H1 (cell line): Measurements from ENCODE around the gene CC2D2A. TPM values are rescaled to one million over a fixed set of nuclear protein-coding genes. Genes with fewer than 3 reads are reported as not detected.

Source experiments
- CTCF ChIA-PET: fragments of 300-600 bp; sonication (Branson Sonifier 250); formaldehyde crosslinking; loops from one replicate; lab custom pipeline; 2021; ENCODE audit not compliant: partially characterized antibody; lab: Charles Lee
- POLR2A ChIA-PET: fragments of 300-600 bp; sonication (Branson Sonifier 250); formaldehyde crosslinking; loops from one replicate; lab custom pipeline; 2021; ENCODE audit warnings: inconsistent platforms; ENCODE audit not compliant: partially characterized antibody; lab: Charles Lee
- DNase-seq, 2 experiments: peaks; one replicate each; pipeline versions ENCODE4 v3.0.0 to v3.0.0-alpha.2; 2010 to 2022; ENCODE audit warnings: low spot score in 2 of 2, low read depth in 1 of 2, mixed read lengths in 1 of 2
- FAIRE-seq: peaks from 2 replicates; lab custom pipeline; 2011; peaks lifted over from hg19 to GRCh38; lab: Jason Lieb, UNC
- H2AFZ ChIP-seq: 2 replicates; pipeline ENCODE4 v1.8.1; 2012; ENCODE audit warnings: low read length, inconsistent platforms
- H2AK5ac ChIP-seq: 2 replicates; pipeline ENCODE4 v1.6.1; 2013; ENCODE audit warnings: low read depth, low read length
- H2BK120ac ChIP-seq: replicated peaks from 2 replicates; pipeline ENCODE3; 2013; ENCODE audit warnings: low read depth, low read length, inconsistent platforms
- H2BK12ac ChIP-seq: 2 replicates; pipeline ENCODE4 v1.6.1; 2013; ENCODE audit warnings: low read depth, low read length
- H2BK15ac ChIP-seq: 2 replicates; pipeline ENCODE4 v1.6.1; 2013; ENCODE audit warnings: low read length
- H2BK20ac ChIP-seq: 2 replicates; pipeline ENCODE4 v1.6.1; 2013; ENCODE audit warnings: low read length
- H2BK5ac ChIP-seq: 2 replicates; pipeline ENCODE4 v1.6.1; 2013; ENCODE audit warnings: low read depth, low read length
- H3K14ac ChIP-seq: 2 replicates; pipeline ENCODE4 v1.6.1; 2013; ENCODE audit warnings: inconsistent platforms; ENCODE audit not compliant: insufficient read length
- H3K18ac ChIP-seq: 2 replicates; pipeline ENCODE4 v1.6.1; 2013; ENCODE audit warnings: low read length; ENCODE audit errors: extremely low read depth
- H3K23ac ChIP-seq: 2 replicates; pipeline ENCODE4 v1.6.1; 2013; ENCODE audit warnings: inconsistent platforms; ENCODE audit not compliant: insufficient read length
- H3K23me2 ChIP-seq: 2 replicates; pipeline ENCODE4 v1.6.1; 2013; ENCODE audit warnings: low read depth, low read length
- H3K27ac ChIP-seq: 2 replicates; pipeline ENCODE4 v1.6.1; 2011; ENCODE audit warnings: low read depth, low read length, inconsistent platforms
- H3K27me3 ChIP-seq, 4 experiments: replicated peaks in 1 of 4; 1 replicate in 1 of 4; 2 replicates in 3 of 4; pipeline versions ENCODE4 v1.6.1 to v1.8.1; 2011 to 2013; ENCODE audit warnings: low read length in 3 of 4, mild to moderate bottlenecking in 3 of 4, inconsistent platforms in 2 of 4, mixed read lengths in 2 of 4, moderate library complexity in 1 of 4; ENCODE audit not compliant: control insufficient read depth in 3 of 4, insufficient read depth in 3 of 4; ENCODE audit errors: extremely low read depth in 1 of 4
- H3K36me3 ChIP-seq, 4 experiments: 2 replicates each; pipeline versions ENCODE4 v1.6.1 to v1.8.1; 2011 to 2013; ENCODE audit warnings: mild to moderate bottlenecking in 4 of 4, low read length in 3 of 4, moderate library complexity in 2 of 4, control low read depth in 1 of 4, inconsistent platforms in 1 of 4; ENCODE audit not compliant: insufficient read depth in 4 of 4, control insufficient read depth in 2 of 4
- H3K4ac ChIP-seq: replicated peaks from 2 replicates; pipeline ENCODE3; 2013; ENCODE audit warnings: low read length, low read depth, mixed read lengths, inconsistent platforms; ENCODE audit not compliant: insufficient read length
- H3K4me1 ChIP-seq, 4 experiments: replicated peaks in 1 of 4; 1 replicate in 1 of 4; 2 replicates in 3 of 4; pipeline versions ENCODE4 v1.6.1 to v1.8.1; 2011 to 2013; ENCODE audit warnings: low read length in 3 of 4, inconsistent platforms in 2 of 4, mixed read lengths in 1 of 4; ENCODE audit not compliant: insufficient read depth in 4 of 4, control insufficient read depth in 3 of 4
- H3K4me2 ChIP-seq, 2 experiments: 2 replicates each; pipeline versions ENCODE4 v1.6.1 to v1.8.1; 2011 to 2013; ENCODE audit warnings: low read depth in 2 of 2, low read length in 2 of 2, control low read depth in 1 of 2, inconsistent platforms in 1 of 2, mild to moderate bottlenecking in 1 of 2; ENCODE audit not compliant: insufficient read depth in 1 of 2
- H3K4me3 ChIP-seq, 4 experiments: fragments of 200-600, 300-600 bp in 1 of 4; sonication (generic), shearing (Covaris generic), sonication (Bioruptor Twin) in 1 of 4; 2 replicates each; pipeline versions ENCODE4 v1.5.1 to v1.8.1; 2011 to 2016; ENCODE audit warnings: low read length in 4 of 4, low read depth in 3 of 4, control low read depth in 2 of 4, inconsistent platforms in 2 of 4, mild to moderate bottlenecking in 2 of 4, mixed read lengths in 1 of 4, moderate library complexity in 1 of 4; ENCODE audit not compliant: insufficient read depth in 2 of 4; ENCODE audit errors: extremely low read depth in 1 of 4
- H3K56ac ChIP-seq: replicated peaks from 2 replicates; pipeline ENCODE3; 2013; ENCODE audit warnings: low read depth, mild to moderate bottlenecking, mixed read lengths, low read length, inconsistent platforms; ENCODE audit not compliant: insufficient read length
- H3K79me1 ChIP-seq: 2 replicates; pipeline ENCODE4 v1.6.1; 2013; ENCODE audit warnings: low read depth, low read length, control low read depth
- H3K79me2 ChIP-seq, 2 experiments: 2 replicates each; pipeline versions ENCODE4 v1.6.1 to v1.8.1; 2012 to 2013; ENCODE audit warnings: low read length in 2 of 2, mild to moderate bottlenecking in 2 of 2, inconsistent platforms in 1 of 2; ENCODE audit not compliant: insufficient read depth in 2 of 2, control insufficient read depth in 1 of 2
- H3K9ac ChIP-seq, 4 experiments: replicated peaks in 1 of 4; 1 replicate in 1 of 4; 2 replicates in 3 of 4; pipeline versions ENCODE4 v1.6.1 to v1.8.1; 2011 to 2013; ENCODE audit warnings: low read depth in 3 of 4, low read length in 3 of 4, control low read depth in 2 of 4, mild to moderate bottlenecking in 2 of 4, moderate library complexity in 2 of 4, inconsistent platforms in 1 of 4; ENCODE audit errors: extremely low read depth in 1 of 4
- H3K9me3 ChIP-seq, 2 experiments: 2 replicates each; pipeline versions ENCODE4 v1.6.1 to v1.8.1; 2012 to 2013; ENCODE audit warnings: mild to moderate bottlenecking in 2 of 2, moderate library complexity in 2 of 2, control low read depth in 1 of 2, inconsistent platforms in 1 of 2, low read depth in 1 of 2, low read length in 1 of 2, mixed read lengths in 1 of 2; ENCODE audit not compliant: insufficient read depth in 2 of 2
- H4K20me1 ChIP-seq, 2 experiments: replicated peaks in 1 of 2; 2 replicates each; pipeline versions ENCODE3 to v1.8.1; 2011 to 2013; ENCODE audit warnings: inconsistent platforms in 2 of 2, low read length in 2 of 2, mild to moderate bottlenecking in 1 of 2; ENCODE audit not compliant: insufficient read depth in 2 of 2, control insufficient read depth in 1 of 2
- H4K5ac ChIP-seq: 2 replicates; pipeline ENCODE4 v1.6.1; 2013; ENCODE audit warnings: low read length, low read depth, mixed read lengths, inconsistent platforms; ENCODE audit not compliant: insufficient read length
- H4K8ac ChIP-seq: 2 replicates; pipeline ENCODE4 v1.8.0; 2013; ENCODE audit warnings: mild to moderate bottlenecking, moderate library complexity, low read length, inconsistent platforms; ENCODE audit not compliant: insufficient read depth; ENCODE audit errors: extremely low read depth
- H4K91ac ChIP-seq: replicated peaks from 2 replicates; pipeline ENCODE3; 2013; ENCODE audit warnings: low read length, mixed read lengths, inconsistent platforms; ENCODE audit not compliant: insufficient read length
- HDAC2 ChIP-seq, 2 experiments: fragments of 300-600 bp in 1 of 2; sonication (generic) in 1 of 2; IDR thresholded peaks; 2 replicates each; pipeline ENCODE4 v1.6.1; 2011 to 2012; ENCODE audit warnings: low read depth in 2 of 2, low read length in 2 of 2, mild to moderate bottlenecking in 2 of 2, moderate library complexity in 2 of 2, borderline replicate concordance in 1 of 2, inconsistent platforms in 1 of 2
- RAD21 ChIP-seq, 2 experiments: IDR thresholded peaks in 1 of 2; conservative IDR thresholded peaks in 1 of 2; 2 replicates each; pipeline ENCODE4 v1.6.1; 2011; ENCODE audit warnings: low read depth in 2 of 2, low read length in 2 of 2, improper control_type of control experiment in 1 of 2, inconsistent platforms in 1 of 2, mild to moderate bottlenecking in 1 of 2, moderate library complexity in 1 of 2
- SRF ChIP-seq: IDR thresholded peaks from 2 replicates; pipeline ENCODE4 v1.6.1; 2011; ENCODE audit warnings: mild to moderate bottlenecking, low read depth, low read length, moderate library complexity
- TAF1 ChIP-seq: IDR thresholded peaks from 2 replicates; pipeline ENCODE4 v1.6.1; 2011; ENCODE audit warnings: mild to moderate bottlenecking, low read depth, low read length
- TCF12 ChIP-seq: IDR thresholded peaks from 2 replicates; pipeline ENCODE4 v1.6.1; 2011; ENCODE audit warnings: low read depth, mild to moderate bottlenecking, low read length
- WGBS, 2 experiments: shearing (Covaris generic) in 1 of 2; methylation state at CpG; one replicate each; pipeline versions ENCODE4 v1.1.6 to v1.1.7; 2013 to 2015; ENCODE audit warnings: low lambda C conversion rate in 2 of 2, mixed read lengths in 2 of 2, inconsistent platforms in 1 of 2, low coverage in 1 of 2, missing lambda C conversion rate in 1 of 2; ENCODE audit not compliant: insufficient replicate concordance in 2 of 2, insufficient coverage in 1 of 2, insufficient read length in 1 of 2; ENCODE audit errors: extremely low coverage in 1 of 2, missing lambda C conversion rate in 1 of 2; 5-methylcytosine and 5-hydroxymethylcytosine counted together
- polyA plus RNA-seq, 7 experiments: library from polyadenylated mRNA; depleted of rRNA in 3 of 7; stranded (reverse) in 5 of 7; unstranded in 2 of 7; fragments of >200 nt in 5 of 7; fragments of 200-250 nt in 2 of 7; gene quantifications; 1 replicate in 5 of 7; 2 replicates in 1 of 7; 4 replicates in 1 of 7; pipeline versions ENCODE4 v1.2.1 to v1.2.3, GENCODE V29; 2011 to 2013; ENCODE audit warnings: missing spikeins in 2 of 7, mixed read lengths in 2 of 7
- total RNA-seq: library from RNA; stranded (reverse); fragmentation: NEBNext Ultra II Directional; extraction: Animal tissue kit (Norgen Biotek cat#: 25700); gene quantifications from 2 replicates; pipeline ENCODE4 v1.2.1, GENCODE V29; 2021
- TF ChIP-seq, protein P1 (sequence below): IDR thresholded peaks from 2 replicates; pipeline ENCODE4 v1.6.1; 2011; ENCODE audit warnings: low read length, improper control_type of control experiment

The CC2D2A gene
- total and polyA plus RNA-seq, 2 of the 8 experiments (the other 6 are each of a cell fraction or from before 2014, with no cell fraction given) = 11.0 to 12.2 TPM

DNA sequence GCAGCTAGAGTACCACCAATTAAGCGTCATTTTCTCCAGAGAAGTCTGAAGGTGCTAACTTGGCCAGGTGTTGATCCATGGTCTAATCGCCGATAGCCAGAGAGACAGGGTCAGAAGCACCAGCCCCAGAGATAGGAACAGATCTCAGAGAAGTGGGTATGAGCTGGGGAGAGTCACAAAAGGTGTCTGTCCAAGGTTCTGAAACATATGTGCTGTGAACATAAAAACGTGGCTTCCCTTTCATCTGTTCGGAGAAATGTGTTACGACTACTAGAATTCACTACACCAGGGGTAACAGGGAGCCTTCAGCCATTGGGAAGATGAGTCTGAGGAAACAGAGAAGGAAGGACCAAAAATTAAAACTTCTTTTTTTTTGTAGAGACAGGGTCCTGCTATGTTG, 94.2 kb downstream of the CC2D2A start:
- TF ChIP-seq, protein P1, sequence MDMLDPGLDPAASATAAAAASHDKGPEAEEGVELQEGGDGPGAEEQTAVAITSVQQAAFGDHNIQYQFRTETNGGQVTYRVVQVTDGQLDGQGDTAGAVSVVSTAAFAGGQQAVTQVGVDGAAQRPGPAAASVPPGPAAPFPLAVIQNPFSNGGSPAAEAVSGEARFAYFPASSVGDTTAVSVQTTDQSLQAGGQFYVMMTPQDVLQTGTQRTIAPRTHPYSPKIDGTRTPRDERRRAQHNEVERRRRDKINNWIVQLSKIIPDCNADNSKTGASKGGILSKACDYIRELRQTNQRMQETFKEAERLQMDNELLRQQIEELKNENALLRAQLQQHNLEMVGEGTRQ = no peak
- TF ChIP-seq HDAC2 (IDR thresholded peaks at IDR 0.05; ENCODE audit: borderline replicate concordance in 1 of 2, low read depth in 2 of 2, low read length in 2 of 2) (no peak), SRF (no peak), TCF12 (no peak), TAF1 (no peak), RAD21 (IDR thresholded peaks at IDR 0.05 in 1 of 2, conservative IDR thresholded peaks at IDR 0.05 in 1 of 2; ENCODE audit: low read depth in 2 of 2, low read length in 2 of 2) (no peak)
- Histone ChIP-seq H3K23ac (no peak overlapping the region), H3K36me3 (peaks cover 0 to 2% (median 0%) of the 10 kb centered on the region in 4 experiments; a peak in 1 of 8 replicates), H3K79me2 (no peaks in the 10 kb centered on the region), H4K5ac (no peak overlapping the region), H2AFZ (no peak overlapping the region), H3K4me3 (no peak overlapping the region), H3K4me2 (no peak overlapping the region), H3K27ac (no peak overlapping the region), H2BK5ac (no peak overlapping the region), H3K14ac (no peak overlapping the region), H3K9ac (no peak overlapping the region), H3K9me3 (no peaks in the 10 kb centered on the region), H3K56ac (no peak overlapping the region), H2BK20ac (no peak overlapping the region), H4K91ac (no peak overlapping the region), H2BK12ac (no peak overlapping the region), H2BK15ac (no peak overlapping the region), H3K4me1 (no peaks in the 10 kb centered on the region; a peak in 1 of 7 replicates), H4K20me1 (peaks cover 0 to 2% of the 10 kb centered on the region in 2 experiments), H3K4ac (no peak overlapping the region), H4K8ac (no peak overlapping the region), H3K79me1 (no peaks in the 10 kb centered on the region), H2AK5ac (no peak overlapping the region), H2BK120ac (no peak overlapping the region), H3K23me2 (no peaks in the 10 kb centered on the region), H3K27me3 (no peaks in the 10 kb centered on the region), H3K18ac (no peak overlapping the region)
- ChIA-PET CTCF (interaction anchor here (0.9 to 1.0 kb wide), 3 partner anchors 10 to 88 kb away, joined by 3 read pairs; no protein-coding TSS in a partner anchor), POLR2A (no interaction called here)
- FAIRE-seq (no peak), DNase-seq (no peak)
- WGBS, 2 experiments = 78% methylated on average over 6 of the region's 6 CpGs; no CpG with 5 or more reads in 1 of the 2 experiments
